ENCODE measurements around the gene MAMLD1.
A peak's percentile ranks its signal among the peaks of the same experiment; 100 is the strongest.

MAMLD1 gene

GRCh38 chrX:150460781-150461180, 97.7 kb downstream of the MAMLD1 start:
- no peak for DNase-seq (ENCODE audit: low spot score)

GRCh38 chrX:150463566-150463965, 100.4 kb downstream of the MAMLD1 start:
- no peak for DNase-seq (ENCODE audit: low spot score)

GRCh38 chrX:150464001-150464400, 100.9 kb downstream of the MAMLD1 start:
- DNase-seq (ENCODE audit: low spot score): no peak

- no peak for DNase-seq (ENCODE audit: low spot score)
These were observed 102.2 kb downstream of the MAMLD1 start for GRCh38 chrX:150465326-150465725.

GRCh38 chrX:150465881-150466775, 103.0 kb downstream of the MAMLD1 start:
- DNase-seq (ENCODE audit: low spot score): no peak

- no peak for DNase-seq (ENCODE audit: low spot score)
These were observed 109.2 kb downstream of the MAMLD1 start for GRCh38 chrX:150472306-150472705.

- DNase-seq (ENCODE audit: low spot score): no peak
These were observed 110.3 kb downstream of the MAMLD1 start for GRCh38 chrX:150473371-150473770.

- DNase-seq (ENCODE audit: low spot score): no peak
These were observed 112.3 kb downstream of the MAMLD1 start for GRCh38 chrX:150475461-150475860.

GRCh38 chrX:150476164-150476699, 113.1 kb downstream of the MAMLD1 start:
- DNase-seq (ENCODE audit: low spot score): no peak

GRCh38 chrX:150477371-150477770, 114.3 kb downstream of the MAMLD1 start:
- no peak for DNase-seq (ENCODE audit: low spot score)

GRCh38 chrX:150478496-150479492, 115.7 kb downstream of the MAMLD1 start:
- peak; percentile 65 for DNase-seq (ENCODE audit: low spot score)

GRCh38 chrX:150482537-150483206, 119.6 kb downstream of the MAMLD1 start:
- DNase-seq (ENCODE audit: low spot score): peak; percentile 70

GRCh38 chrX:150483356-150483985, 120.4 kb downstream of the MAMLD1 start:
- no peak for DNase-seq (ENCODE audit: low spot score)

- peak; percentile 52 for DNase-seq (ENCODE audit: low spot score)
These were observed 122.9 kb downstream of the MAMLD1 start for GRCh38 chrX:150486011-150486410.

- no peak for DNase-seq (ENCODE audit: low spot score)
These were observed 124.4 kb downstream of the MAMLD1 start for GRCh38 chrX:150487369-150488094.

GRCh38 chrX:150489359-150490015, 126.4 kb downstream of the MAMLD1 start:
- DNase-seq (ENCODE audit: low spot score): no peak

- DNase-seq (ENCODE audit: low spot score): no peak
These were observed 132.4 kb downstream of the MAMLD1 start for GRCh38 chrX:150495496-150495895.

- no peak for DNase-seq (ENCODE audit: low spot score)
These were observed 136.1 kb downstream of the MAMLD1 start for GRCh38 chrX:150499240-150499639.

- no peak for DNase-seq (ENCODE audit: low spot score)
These were observed 139.0 kb downstream of the MAMLD1 start for GRCh38 chrX:150502091-150502490.
